K562 (cell line): ENCODE measurements around the gene ZCCHC24.

Source experiments
- CBX3 ChIP-seq, 2 experiments: IDR thresholded peaks; 1 replicate in 1 of 2; 2 replicates in 1 of 2; pipeline ENCODE4 v1.6.1; 2012; ENCODE audit warnings: inconsistent platforms in 2 of 2, low read length in 2 of 2, borderline replicate concordance in 1 of 2, control low read depth in 1 of 2
- GATAD2B ChIP-seq: fragments of 450-650 bp; IDR thresholded peaks from 2 replicates; pipeline ENCODE4 v1.6.1; 2017; ENCODE audit warnings: mild to moderate bottlenecking, borderline replicate concordance
- NONO ChIP-seq, 2 experiments: fragments of 200-400 bp in 1 of 2; fragments of 450-650 bp in 1 of 2; formaldehyde crosslinking in 1 of 2; IDR thresholded peaks; 2 replicates each; pipeline ENCODE4 v1.6.1; 2017; ENCODE audit warnings: low read depth in 2 of 2, mild to moderate bottlenecking in 2 of 2, moderate library complexity in 2 of 2, low read length in 1 of 2
- RAD21 ChIP-seq, 2 experiments: fragments of 250-450 bp in 1 of 2; fragments of 450-650 bp in 1 of 2; sonication (Bioruptor Pico) in 1 of 2; formaldehyde crosslinking in 1 of 2; IDR thresholded peaks in 1 of 2; conservative IDR thresholded peaks in 1 of 2; 2 replicates each; pipeline versions ENCODE4 v1.4.0 to v1.8.0; 2020 to 2022; ENCODE audit warnings: mild to moderate bottlenecking in 2 of 2, moderate library complexity in 1 of 2
- SMARCA4 ChIP-seq: fragments of 450-650 bp; IDR thresholded peaks from 2 replicates; pipeline ENCODE4 v1.6.1; 2016
- ZNF282 ChIP-seq: sonication (generic); formaldehyde crosslinking; IDR thresholded peaks from 2 replicates; pipeline ENCODE4 v1.8.1; 2023; ENCODE audit warnings: missing genetic modification reagents
- ZNF785 ChIP-seq: fragments of 250-450 bp; sonication (Bioruptor Pico); IDR thresholded peaks from 2 replicates; pipeline ENCODE4 v1.4.0; 2020; ENCODE audit warnings: mild to moderate bottlenecking
- TF ChIP-seq, protein P1 (sequence below), 3 experiments: IDR thresholded peaks in 2 of 3; conservative IDR thresholded peaks in 1 of 3; 2 replicates each; pipeline ENCODE4 v1.5.1; 2011 to 2012; ENCODE audit warnings: low read length in 3 of 3, mild to moderate bottlenecking in 3 of 3, control low read depth in 2 of 3, improper control_type of control experiment in 1 of 3, inconsistent platforms in 1 of 3, low read depth in 1 of 3, mixed read lengths in 1 of 3, moderate library complexity in 1 of 3; ENCODE audit not compliant: insufficient read depth in 2 of 3
- TF ChIP-seq, protein P2 (sequence below): fragments of 450-650 bp; formaldehyde crosslinking; IDR thresholded peaks from 2 replicates; pipeline ENCODE4 v1.4.0; 2022; ENCODE audit warnings: missing genetic modification characterization
- TF ChIP-seq, protein P3 (sequence below): sonication (generic); formaldehyde crosslinking; IDR thresholded peaks from 2 replicates; pipeline ENCODE4 v1.9.0; 2022; ENCODE audit warnings: mild to moderate bottlenecking, missing genetic modification reagents
- TF ChIP-seq, protein P4 (sequence below): fragments of 250-450 bp; sonication (Bioruptor Pico); IDR thresholded peaks from 2 replicates; pipeline ENCODE4 v1.8.0; 2021; ENCODE audit warnings: moderate library complexity, mild to moderate bottlenecking, inconsistent platforms
- TF ChIP-seq, protein P5 (sequence below): fragments of 250-450 bp; sonication (Bioruptor Pico); IDR thresholded peaks from 2 replicates; pipeline ENCODE4 v1.5.0; 2020; ENCODE audit warnings: mild to moderate bottlenecking, borderline replicate concordance
- TF ChIP-seq, protein P6 (sequence below): fragments of 250-450 bp; sonication (Bioruptor Pico); IDR thresholded peaks from 2 replicates; pipeline ENCODE4 v1.5.0; 2022; ENCODE audit warnings: mild to moderate bottlenecking

DNA sequence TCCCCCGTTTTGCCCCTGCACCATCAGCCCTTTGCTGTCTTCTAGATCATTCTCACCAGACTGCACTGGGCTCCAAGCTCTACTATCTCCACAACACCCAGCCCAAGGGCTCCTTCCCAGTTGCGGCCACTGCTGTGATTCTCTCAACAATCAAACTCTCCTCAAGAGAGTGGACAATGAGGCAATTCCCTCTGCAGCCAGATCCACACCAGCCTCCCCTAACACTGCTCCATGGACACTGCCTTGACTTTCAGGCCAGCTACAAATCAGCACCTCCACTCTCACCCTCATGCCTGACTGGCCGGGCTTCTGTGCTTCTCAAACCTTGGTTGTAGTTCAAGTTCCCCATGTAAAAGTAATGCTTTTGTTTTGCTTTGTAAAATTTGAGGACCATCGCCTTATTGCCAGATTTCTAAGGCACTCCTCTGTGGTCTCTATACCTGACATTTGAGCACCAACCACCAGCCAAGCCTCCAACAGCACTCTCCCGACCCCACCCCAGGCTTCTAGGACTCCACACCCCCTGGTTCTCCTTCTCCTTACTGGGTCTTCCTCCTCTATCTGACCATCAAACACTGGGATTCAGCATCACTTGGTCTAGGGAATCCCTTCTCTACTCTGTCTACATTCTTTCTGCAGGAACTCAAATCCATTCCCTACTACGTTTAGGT lies 52.8 kb downstream of the ZCCHC24 start:
- TF ChIP-seq ZNF785 (CRISPR knock-in tag) (no peak), CBX3 (IDR thresholded peaks at IDR 0.05; ENCODE audit: borderline replicate concordance in 1 of 2, low read length in 2 of 2) (no peak), ZNF282 (no peak), GATAD2B (no peak), NONO (IDR thresholded peaks at IDR 0.05; ENCODE audit: low read depth in 2 of 2, low read length in 1 of 2) (no peak), RAD21 (CRISPR knock-in tag; conservative IDR thresholded peaks at IDR 0.05 in 1 of 2, IDR thresholded peaks at IDR 0.05 in 1 of 2) (no peak), SMARCA4 (no peak)
- TF ChIP-seq, protein P1, sequence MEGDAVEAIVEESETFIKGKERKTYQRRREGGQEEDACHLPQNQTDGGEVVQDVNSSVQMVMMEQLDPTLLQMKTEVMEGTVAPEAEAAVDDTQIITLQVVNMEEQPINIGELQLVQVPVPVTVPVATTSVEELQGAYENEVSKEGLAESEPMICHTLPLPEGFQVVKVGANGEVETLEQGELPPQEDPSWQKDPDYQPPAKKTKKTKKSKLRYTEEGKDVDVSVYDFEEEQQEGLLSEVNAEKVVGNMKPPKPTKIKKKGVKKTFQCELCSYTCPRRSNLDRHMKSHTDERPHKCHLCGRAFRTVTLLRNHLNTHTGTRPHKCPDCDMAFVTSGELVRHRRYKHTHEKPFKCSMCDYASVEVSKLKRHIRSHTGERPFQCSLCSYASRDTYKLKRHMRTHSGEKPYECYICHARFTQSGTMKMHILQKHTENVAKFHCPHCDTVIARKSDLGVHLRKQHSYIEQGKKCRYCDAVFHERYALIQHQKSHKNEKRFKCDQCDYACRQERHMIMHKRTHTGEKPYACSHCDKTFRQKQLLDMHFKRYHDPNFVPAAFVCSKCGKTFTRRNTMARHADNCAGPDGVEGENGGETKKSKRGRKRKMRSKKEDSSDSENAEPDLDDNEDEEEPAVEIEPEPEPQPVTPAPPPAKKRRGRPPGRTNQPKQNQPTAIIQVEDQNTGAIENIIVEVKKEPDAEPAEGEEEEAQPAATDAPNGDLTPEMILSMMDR (IDR thresholded peaks at IDR 0.05 in 2 of 3, conservative IDR thresholded peaks at IDR 0.05 in 1 of 3; ENCODE audit: insufficient read depth in 2 of 3, low read depth in 1 of 3, low read length in 3 of 3): no peak
- TF ChIP-seq, protein P2, sequence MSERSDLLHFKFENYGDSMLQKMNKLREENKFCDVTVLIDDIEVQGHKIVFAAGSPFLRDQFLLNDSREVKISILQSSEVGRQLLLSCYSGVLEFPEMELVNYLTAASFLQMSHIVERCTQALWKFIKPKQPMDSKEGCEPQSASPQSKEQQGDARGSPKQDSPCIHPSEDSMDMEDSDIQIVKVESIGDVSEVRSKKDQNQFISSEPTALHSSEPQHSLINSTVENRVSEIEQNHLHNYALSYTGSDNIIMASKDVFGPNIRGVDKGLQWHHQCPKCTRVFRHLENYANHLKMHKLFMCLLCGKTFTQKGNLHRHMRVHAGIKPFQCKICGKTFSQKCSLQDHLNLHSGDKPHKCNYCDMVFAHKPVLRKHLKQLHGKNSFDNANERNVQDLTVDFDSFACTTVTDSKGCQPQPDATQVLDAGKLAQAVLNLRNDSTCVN (CRISPR knock-in tag): no peak
- TF ChIP-seq, protein P3, sequence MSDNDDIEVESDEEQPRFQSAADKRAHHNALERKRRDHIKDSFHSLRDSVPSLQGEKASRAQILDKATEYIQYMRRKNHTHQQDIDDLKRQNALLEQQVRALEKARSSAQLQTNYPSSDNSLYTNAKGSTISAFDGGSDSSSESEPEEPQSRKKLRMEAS (CRISPR knock-in tag): no peak
- TF ChIP-seq, protein P4, sequence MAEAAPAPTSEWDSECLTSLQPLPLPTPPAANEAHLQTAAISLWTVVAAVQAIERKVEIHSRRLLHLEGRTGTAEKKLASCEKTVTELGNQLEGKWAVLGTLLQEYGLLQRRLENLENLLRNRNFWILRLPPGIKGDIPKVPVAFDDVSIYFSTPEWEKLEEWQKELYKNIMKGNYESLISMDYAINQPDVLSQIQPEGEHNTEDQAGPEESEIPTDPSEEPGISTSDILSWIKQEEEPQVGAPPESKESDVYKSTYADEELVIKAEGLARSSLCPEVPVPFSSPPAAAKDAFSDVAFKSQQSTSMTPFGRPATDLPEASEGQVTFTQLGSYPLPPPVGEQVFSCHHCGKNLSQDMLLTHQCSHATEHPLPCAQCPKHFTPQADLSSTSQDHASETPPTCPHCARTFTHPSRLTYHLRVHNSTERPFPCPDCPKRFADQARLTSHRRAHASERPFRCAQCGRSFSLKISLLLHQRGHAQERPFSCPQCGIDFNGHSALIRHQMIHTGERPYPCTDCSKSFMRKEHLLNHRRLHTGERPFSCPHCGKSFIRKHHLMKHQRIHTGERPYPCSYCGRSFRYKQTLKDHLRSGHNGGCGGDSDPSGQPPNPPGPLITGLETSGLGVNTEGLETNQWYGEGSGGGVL (CRISPR knock-in tag): no peak
- TF ChIP-seq, protein P5, sequence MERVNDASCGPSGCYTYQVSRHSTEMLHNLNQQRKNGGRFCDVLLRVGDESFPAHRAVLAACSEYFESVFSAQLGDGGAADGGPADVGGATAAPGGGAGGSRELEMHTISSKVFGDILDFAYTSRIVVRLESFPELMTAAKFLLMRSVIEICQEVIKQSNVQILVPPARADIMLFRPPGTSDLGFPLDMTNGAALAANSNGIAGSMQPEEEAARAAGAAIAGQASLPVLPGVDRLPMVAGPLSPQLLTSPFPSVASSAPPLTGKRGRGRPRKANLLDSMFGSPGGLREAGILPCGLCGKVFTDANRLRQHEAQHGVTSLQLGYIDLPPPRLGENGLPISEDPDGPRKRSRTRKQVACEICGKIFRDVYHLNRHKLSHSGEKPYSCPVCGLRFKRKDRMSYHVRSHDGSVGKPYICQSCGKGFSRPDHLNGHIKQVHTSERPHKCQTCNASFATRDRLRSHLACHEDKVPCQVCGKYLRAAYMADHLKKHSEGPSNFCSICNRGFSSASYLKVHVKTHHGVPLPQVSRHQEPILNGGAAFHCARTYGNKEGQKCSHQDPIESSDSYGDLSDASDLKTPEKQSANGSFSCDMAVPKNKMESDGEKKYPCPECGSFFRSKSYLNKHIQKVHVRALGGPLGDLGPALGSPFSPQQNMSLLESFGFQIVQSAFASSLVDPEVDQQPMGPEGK (CRISPR knock-in tag): no peak
- TF ChIP-seq, protein P6, sequence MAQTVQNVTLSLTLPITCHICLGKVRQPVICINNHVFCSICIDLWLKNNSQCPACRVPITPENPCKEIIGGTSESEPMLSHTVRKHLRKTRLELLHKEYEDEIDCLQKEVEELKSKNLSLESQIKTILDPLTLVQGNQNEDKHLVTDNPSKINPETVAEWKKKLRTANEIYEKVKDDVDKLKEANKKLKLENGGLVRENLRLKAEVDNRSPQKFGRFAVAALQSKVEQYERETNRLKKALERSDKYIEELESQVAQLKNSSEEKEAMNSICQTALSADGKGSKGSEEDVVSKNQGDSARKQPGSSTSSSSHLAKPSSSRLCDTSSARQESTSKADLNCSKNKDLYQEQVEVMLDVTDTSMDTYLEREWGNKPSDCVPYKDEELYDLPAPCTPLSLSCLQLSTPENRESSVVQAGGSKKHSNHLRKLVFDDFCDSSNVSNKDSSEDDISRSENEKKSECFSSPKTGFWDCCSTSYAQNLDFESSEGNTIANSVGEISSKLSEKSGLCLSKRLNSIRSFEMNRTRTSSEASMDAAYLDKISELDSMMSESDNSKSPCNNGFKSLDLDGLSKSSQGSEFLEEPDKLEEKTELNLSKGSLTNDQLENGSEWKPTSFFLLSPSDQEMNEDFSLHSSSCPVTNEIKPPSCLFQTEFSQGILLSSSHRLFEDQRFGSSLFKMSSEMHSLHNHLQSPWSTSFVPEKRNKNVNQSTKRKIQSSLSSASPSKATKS (CRISPR knock-in tag): no peak
